Trophoblast cell (in vitro differentiated cells and primary cell): Measurements from ENCODE around the gene FBXO33.

Experiments used
- DNase-seq, 2 donors: peaks; one replicate each; pipeline ENCODE4 v3.0.0-alpha.2; 2016
- H2AFZ ChIP-seq: 2 replicates; pipeline ENCODE4 v1.6.1; 2013; ENCODE audit warnings: low read length, moderate library complexity, mild to moderate bottlenecking; ENCODE audit not compliant: insufficient read depth, poor library complexity
- H2AK5ac ChIP-seq: 2 replicates; pipeline ENCODE4 v1.6.1; 2013; ENCODE audit warnings: mild to moderate bottlenecking, low read length
- H2BK120ac ChIP-seq: 2 replicates; pipeline ENCODE4 v1.6.1; 2013; ENCODE audit warnings: low read length, mild to moderate bottlenecking, moderate library complexity; ENCODE audit not compliant: insufficient read depth, poor library complexity
- H2BK12ac ChIP-seq: 2 replicates; pipeline ENCODE4 v1.6.1; 2013; ENCODE audit warnings: mild to moderate bottlenecking, low read length, moderate library complexity
- H2BK5ac ChIP-seq: 2 replicates; pipeline ENCODE4 v1.6.1; 2013; ENCODE audit warnings: low read length, low read depth, moderate library complexity, mild to moderate bottlenecking; ENCODE audit not compliant: poor library complexity
- H3K14ac ChIP-seq: 2 replicates; pipeline ENCODE4 v1.6.1; 2013; ENCODE audit warnings: mild to moderate bottlenecking, low read length
- H3K18ac ChIP-seq: 2 replicates; pipeline ENCODE4 v1.6.1; 2013; ENCODE audit warnings: mild to moderate bottlenecking, low read length
- H3K23ac ChIP-seq: 2 replicates; pipeline ENCODE4 v1.6.1; 2013; ENCODE audit warnings: low read length
- H3K27ac ChIP-seq: 2 replicates; pipeline ENCODE4 v1.5.1; 2013; ENCODE audit warnings: low read depth, mild to moderate bottlenecking, inconsistent platforms, low read length, moderate library complexity
- H3K27me3 ChIP-seq: 2 replicates; pipeline ENCODE4 v1.6.1; 2013; ENCODE audit warnings: inconsistent platforms, mild to moderate bottlenecking, low read length, moderate library complexity; ENCODE audit not compliant: insufficient read depth
- H3K36me3 ChIP-seq, 2 experiments: 1 replicate in 1 of 2; 2 replicates in 1 of 2; pipeline ENCODE4 v1.6.1; 2013; ENCODE audit warnings: low read length in 2 of 2, mild to moderate bottlenecking in 2 of 2, moderate library complexity in 1 of 2; ENCODE audit not compliant: insufficient read depth in 2 of 2, control insufficient read depth in 1 of 2
- H3K4ac ChIP-seq: 2 replicates; pipeline ENCODE4 v1.6.1; 2013; ENCODE audit warnings: low read depth, mild to moderate bottlenecking, low read length, moderate library complexity
- H3K4me1 ChIP-seq, 2 experiments: 1 replicate in 1 of 2; 2 replicates in 1 of 2; pipeline ENCODE4 v1.6.1; 2013; ENCODE audit warnings: low read length in 2 of 2, mild to moderate bottlenecking in 2 of 2, moderate library complexity in 1 of 2; ENCODE audit not compliant: insufficient read depth in 2 of 2, control insufficient read depth in 1 of 2
- H3K4me2 ChIP-seq: 2 replicates; pipeline ENCODE4 v1.6.1; 2013; ENCODE audit warnings: inconsistent platforms, mild to moderate bottlenecking, low read length, moderate library complexity
- H3K4me3 ChIP-seq: 2 replicates; pipeline ENCODE4 v1.5.1; 2013; ENCODE audit warnings: mild to moderate bottlenecking, low read depth, low read length, inconsistent platforms
- H3K79me1 ChIP-seq: one replicate; pipeline ENCODE4 v1.6.1; 2013; ENCODE audit warnings: low read length
- H3K79me2 ChIP-seq: 2 replicates; pipeline ENCODE4 v1.6.1; 2013; ENCODE audit warnings: low read length, mild to moderate bottlenecking; ENCODE audit not compliant: control insufficient read depth, insufficient read depth, poor library complexity
- H3K9ac ChIP-seq: 2 replicates; pipeline ENCODE4 v1.6.1; 2013; ENCODE audit warnings: mild to moderate bottlenecking, low read length
- H3K9me3 ChIP-seq: 2 replicates; pipeline ENCODE4 v1.6.1; 2013; ENCODE audit warnings: low read depth, mild to moderate bottlenecking, control low read depth, inconsistent platforms, low read length; ENCODE audit not compliant: insufficient read depth
- H4K12ac ChIP-seq: 2 replicates; pipeline ENCODE4 v1.6.1; 2013; ENCODE audit warnings: low read depth, mild to moderate bottlenecking, low read length, moderate library complexity
- H4K8ac ChIP-seq: 2 replicates; pipeline ENCODE4 v1.6.1; 2013; ENCODE audit warnings: low read depth, mild to moderate bottlenecking, low read length, moderate library complexity
- H4K91ac ChIP-seq: one replicate; pipeline ENCODE4 v1.6.1; 2013; ENCODE audit warnings: low read depth, mild to moderate bottlenecking, low read length, moderate library complexity
- WGBS: extraction: QIAGEN DNeasy Blood & Tissue Kit; methylation state at CpG from one replicate; pipeline ENCODE4 v1.1.7; 2013; ENCODE audit warnings: missing lambda C conversion rate; ENCODE audit not compliant: insufficient read length, insufficient coverage; ENCODE audit errors: extremely low coverage; 5-methylcytosine and 5-hydroxymethylcytosine counted together

FBXO33 gene

DNA sequence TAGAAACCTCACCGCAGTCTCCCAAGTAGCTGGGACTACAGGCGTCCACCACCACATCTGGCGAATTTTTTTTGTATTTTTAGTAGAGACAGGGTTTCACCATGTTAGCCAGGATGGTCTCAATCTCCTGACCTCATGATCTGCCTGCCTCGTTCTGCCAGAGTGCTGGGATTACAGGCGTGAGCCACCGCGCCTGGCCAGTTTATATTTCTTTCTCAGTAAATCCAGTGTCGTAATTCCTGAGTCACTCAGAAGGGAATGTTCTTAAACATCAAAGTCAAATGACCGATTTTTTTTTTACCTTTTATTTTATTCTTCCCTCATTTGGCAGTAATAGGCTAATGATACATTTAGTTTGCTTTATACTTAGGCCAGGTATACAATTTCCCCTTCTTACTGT is 80.5 kb downstream of the FBXO33 start:
- H2AFZ ChIP-seq = no peak overlapping the region
- no peak overlapping the region for H2AK5ac ChIP-seq
- H3K4ac ChIP-seq = no peak overlapping the region
- no peak overlapping the region for H3K23ac ChIP-seq
- no peaks in the 10 kb centered on the region for H3K9me3 ChIP-seq
- no CpG with 5 or more reads among the region's 9 CpGs for WGBS
- H3K14ac ChIP-seq = no peak overlapping the region
- H2BK120ac ChIP-seq = no peak overlapping the region
- peak in 1 of 2 donors; percentile 1 for DNase-seq
- H2BK5ac ChIP-seq = no peak overlapping the region
- no peak overlapping the region for H3K4me3 ChIP-seq
- peaks cover 3 to 5% of the 10 kb centered on the region in 2 experiments for H3K36me3 ChIP-seq
- H4K12ac ChIP-seq = no peak overlapping the region
- no peak overlapping the region for H4K91ac ChIP-seq
- no peak overlapping the region for H3K27ac ChIP-seq
- H3K4me2 ChIP-seq = no peak overlapping the region
- no peaks in the 10 kb centered on the region for H3K27me3 ChIP-seq
- H3K9ac ChIP-seq = no peak overlapping the region
- no peak overlapping the region for H4K8ac ChIP-seq
- H3K4me1 ChIP-seq = no peaks in the 10 kb centered on the region
- H3K79me1 ChIP-seq = no peaks in the 10 kb centered on the region
- no peaks in the 10 kb centered on the region for H3K79me2 ChIP-seq
- H2BK12ac ChIP-seq = no peak overlapping the region
- no peak overlapping the region for H3K18ac ChIP-seq

DNA sequence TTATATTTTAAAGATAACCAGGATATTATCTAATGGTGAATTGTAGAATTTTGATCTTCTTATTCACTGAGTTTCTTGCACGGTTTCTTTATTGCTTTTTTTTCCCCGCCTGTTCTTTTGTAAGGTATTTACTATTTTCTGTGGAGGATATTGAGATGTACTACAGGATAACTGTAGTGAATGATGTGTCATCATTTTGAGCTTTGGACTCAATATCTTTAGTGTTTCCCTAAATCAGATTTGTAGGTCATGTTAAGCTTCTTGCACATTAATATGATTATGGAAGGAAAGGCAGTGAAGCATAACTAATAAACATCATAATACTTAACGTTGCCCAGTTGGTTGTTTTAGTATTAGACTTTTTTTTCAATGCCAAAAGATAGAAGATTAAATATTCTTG is 81.4 kb downstream of the FBXO33 start:
- H3K4me1 ChIP-seq = no peaks in the 10 kb centered on the region
- H3K4ac ChIP-seq = no peak overlapping the region
- no peak overlapping the region for H4K8ac ChIP-seq
- H2AK5ac ChIP-seq = no peak overlapping the region
- no peak overlapping the region for H2BK5ac ChIP-seq
- no peak overlapping the region for H4K12ac ChIP-seq
- H3K18ac ChIP-seq = no peak overlapping the region
- H3K23ac ChIP-seq = no peak overlapping the region
- no peaks in the 10 kb centered on the region for H3K9me3 ChIP-seq
- H3K36me3 ChIP-seq = peaks cover 3 to 5% of the 10 kb centered on the region in 2 experiments
- no peak overlapping the region for H3K14ac ChIP-seq
- no peak overlapping the region for H2BK12ac ChIP-seq
- H3K79me2 ChIP-seq = no peaks in the 10 kb centered on the region
- no peak overlapping the region for H2BK120ac ChIP-seq
- H3K27ac ChIP-seq = no peak overlapping the region
- H3K4me2 ChIP-seq = no peak overlapping the region
- H3K27me3 ChIP-seq = no peaks in the 10 kb centered on the region
- H3K79me1 ChIP-seq = no peaks in the 10 kb centered on the region
- H3K4me3 ChIP-seq = no peak overlapping the region
- no peak overlapping the region for H4K91ac ChIP-seq
- DNase-seq = no peak
- WGBS = no CpG with 5 or more reads among the region's 3 CpGs
- H2AFZ ChIP-seq = no peak overlapping the region
- H3K9ac ChIP-seq = no peak overlapping the region
